Measurements from ENCODE around the gene CABS1.

CABS1 gene

DNA sequence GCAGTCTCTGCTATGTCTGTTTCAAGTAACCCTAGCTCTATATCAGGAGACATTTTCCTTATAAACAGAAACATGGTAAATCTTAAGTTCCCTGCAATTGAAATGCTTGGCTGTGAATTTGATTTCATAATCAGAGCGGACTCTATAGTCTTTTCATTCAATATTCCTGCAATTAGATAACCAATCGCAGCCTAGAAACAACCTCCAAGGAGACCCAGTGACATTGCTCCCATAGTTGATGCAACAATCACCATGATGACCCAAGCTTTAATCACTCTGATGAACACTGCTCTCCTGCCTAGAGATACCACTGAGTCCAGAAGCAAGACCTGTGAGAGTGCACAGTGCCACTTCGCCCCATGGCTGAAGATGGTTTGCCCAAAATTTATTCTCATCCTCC, at the start of gene CABS1:
Gene CABS1, plus strand, starts transcription at position 301 of the 400 bp plus-strand sequence. Its CDS starts 59 bp downstream, at position 360.
- DNase-seq: no peak

DNA sequence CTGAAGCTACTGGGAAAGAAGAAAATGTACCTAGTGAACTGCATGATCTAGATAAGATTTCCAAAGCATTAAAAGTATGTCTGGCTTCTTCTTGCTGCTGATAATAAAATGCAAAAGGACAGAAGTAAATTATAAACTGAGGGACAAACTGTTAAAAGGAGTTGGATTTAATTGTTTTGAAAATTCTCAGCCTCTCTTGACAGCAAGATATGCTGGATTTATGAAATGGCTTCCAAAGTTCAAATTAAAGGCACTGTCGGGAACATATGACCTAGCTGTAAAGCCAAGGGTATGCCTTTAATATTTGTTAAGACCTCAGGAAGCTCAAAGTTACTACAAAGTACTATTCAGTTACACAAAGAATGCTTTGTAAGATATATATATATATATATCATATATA, 46.1 kb upstream of the CABS1 start:
- no peak for DNase-seq

DNA sequence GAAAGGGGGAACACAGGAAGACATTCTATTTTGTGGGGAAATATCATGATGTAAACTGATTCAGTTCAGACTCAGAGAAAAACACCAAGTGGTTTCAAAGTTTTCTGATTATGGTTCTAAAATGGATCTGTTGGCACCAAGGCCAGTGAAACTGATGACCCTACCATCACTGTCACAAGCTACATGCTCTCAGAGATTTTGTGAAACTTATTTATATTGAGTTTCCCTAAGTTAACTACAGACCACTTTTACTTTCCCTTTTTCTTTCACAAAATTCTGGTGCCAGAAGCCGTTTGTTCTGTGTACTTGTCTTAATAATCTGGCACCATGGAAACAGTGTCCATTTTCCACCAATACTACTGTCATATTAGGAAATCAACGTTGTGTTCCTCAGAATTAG, 43.4 kb upstream of the CABS1 start:
- DNase-seq: no peak

DNA sequence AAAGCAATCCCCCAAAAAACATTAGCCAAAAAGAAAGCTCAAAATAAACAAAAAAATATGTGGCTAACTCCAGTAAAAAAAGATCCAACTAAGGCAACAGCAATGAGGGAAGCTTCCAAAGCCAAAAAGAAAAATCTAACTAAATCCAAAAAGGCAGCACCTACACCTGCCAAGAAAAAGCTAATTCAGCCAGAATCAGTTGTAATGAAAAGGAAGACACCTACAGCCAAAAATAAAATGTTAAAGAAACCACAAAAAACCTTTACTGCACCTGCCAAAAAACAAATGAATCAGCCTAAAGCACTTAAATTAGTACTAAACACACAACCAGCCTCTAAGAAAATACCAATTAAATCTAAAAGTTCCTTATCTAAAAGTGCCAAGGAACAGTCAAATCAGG, 37.2 kb upstream of the CABS1 start:
- DNase-seq: no peak

DNA sequence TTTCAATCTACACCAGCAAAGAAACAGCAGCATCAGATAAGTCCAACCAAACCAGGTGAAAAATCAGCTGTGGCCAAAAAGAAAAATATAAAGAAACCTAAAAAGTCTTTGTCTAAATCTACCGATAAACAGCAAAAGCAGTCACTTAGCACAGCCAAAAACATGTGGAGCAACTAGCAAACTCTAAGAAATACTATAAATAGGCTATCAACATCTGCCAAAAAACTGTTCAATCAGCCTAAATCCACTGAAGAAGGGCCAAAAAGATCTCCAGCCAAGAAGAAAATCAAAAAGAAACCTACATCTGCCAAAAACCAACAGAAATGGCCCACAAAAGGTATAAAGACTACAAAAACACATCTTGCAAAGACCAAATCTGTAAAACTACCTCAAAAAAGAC, 36.7 kb upstream of the CABS1 start:
- no peak for DNase-seq

DNA sequence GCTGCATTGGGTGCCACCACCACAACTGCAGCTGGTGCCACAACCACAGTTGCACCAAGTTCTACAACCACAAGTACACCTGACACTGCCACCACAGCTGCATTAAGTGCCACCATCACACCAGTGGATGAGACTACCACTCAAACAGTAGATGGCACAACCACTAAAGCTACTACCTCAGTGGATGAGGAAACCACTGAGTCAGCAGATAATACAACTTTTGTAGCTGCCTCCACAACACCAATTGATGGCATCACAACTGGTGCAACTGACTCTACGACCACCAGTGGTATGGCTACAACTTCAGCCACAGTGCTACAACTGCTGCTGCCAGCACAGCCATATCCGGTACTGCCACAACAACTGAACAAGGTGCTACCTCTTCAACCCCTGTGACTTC, 35.1 kb upstream of the CABS1 start:
- no peak for DNase-seq

DNA sequence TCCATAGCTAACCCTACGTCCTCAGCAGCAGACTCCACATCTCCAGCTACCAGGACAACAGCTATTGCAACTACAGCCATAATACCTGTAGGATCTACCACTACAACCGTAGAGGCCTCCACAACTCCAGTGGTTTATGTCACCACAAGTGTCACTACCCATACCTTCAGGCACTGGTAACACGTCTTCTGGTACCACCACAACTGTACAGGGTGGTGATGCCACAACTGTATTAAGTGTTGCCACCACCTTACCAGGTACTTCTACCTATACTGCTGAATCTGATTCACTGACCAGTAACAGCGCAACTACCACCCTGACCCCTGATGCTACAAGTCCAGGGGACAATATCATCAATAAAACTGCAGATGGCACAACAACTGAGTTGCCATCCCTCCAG, 34.6 kb upstream of the CABS1 start:
- no peak for DNase-seq

DNA sequence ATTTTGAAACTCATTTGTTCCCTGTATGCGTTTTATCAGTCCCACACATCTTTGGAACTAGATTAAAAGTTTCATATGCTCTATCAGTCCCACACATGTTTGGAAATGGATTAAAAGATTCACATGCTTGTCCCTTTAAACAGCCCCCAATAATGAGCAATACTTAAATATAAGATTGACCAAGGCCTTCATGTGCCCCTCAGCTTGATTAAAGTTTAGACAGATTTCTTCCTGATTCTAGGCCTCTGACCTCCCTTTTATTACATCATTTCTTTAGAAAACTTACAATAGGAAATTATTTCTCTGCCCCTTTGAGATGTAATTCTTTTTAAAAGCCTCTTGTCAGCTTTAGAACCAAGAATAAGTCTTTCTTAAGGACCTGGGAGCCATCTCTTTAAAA, 31.7 kb upstream of the CABS1 start:
- DNase-seq: no peak

DNA sequence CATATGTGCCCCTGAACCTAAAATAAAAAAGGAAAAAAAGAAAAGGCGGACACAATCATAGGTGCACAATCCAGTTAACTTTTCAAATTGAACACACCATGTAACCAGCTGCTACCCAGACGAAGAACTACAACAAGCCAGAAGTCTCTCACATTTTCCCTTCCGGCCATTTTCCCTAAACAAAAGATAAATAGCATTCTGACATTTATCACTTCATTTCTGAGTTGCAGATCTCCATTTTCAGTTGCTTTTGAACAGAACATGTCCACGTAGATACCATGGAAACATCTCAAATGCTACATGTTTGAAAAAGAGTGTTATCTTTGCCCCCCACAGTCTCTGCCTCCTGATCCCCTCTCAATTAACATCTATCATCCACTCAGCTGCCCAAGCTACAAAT, 29.2 kb upstream of the CABS1 start:
- DNase-seq: no peak

DNA sequence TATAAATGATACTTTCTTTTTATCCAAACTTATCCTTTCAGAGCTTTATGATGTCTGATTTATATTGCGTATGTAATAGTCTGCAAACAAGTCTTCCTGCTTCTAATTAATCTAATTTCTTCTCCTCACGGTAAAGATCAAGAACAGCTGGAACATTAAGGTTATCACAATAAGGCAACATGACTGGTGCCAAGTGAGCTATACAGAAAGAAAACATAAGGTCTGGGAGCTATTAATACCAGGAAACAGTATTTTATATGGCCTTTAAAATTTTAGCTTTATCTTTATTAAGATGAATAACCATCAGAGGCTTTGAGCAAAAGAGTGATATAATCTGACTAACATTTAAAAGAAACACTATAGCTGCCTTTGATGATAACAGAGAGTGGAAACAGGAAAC, 28.7 kb upstream of the CABS1 start:
- no peak for DNase-seq

DNA sequence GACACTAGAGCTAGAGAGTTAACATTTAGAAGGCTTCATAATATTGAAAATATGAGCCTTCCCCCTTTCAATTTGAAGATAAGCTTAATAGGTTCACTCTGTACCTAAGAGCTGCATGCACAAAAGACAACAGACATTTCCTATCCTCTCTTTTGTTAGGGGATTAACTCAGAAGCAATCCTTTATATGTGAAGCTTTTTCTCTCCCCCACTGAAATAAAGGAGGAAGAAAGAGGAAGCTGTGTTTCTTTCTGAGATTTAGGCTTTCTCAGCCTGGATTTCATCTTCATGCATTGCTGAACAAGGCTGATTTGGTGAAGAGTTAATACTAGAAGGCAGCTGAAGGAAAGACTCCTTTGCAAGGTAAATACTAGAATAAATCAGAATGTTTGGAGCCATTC, 21.0 kb upstream of the CABS1 start:
- DNase-seq: no peak

DNA sequence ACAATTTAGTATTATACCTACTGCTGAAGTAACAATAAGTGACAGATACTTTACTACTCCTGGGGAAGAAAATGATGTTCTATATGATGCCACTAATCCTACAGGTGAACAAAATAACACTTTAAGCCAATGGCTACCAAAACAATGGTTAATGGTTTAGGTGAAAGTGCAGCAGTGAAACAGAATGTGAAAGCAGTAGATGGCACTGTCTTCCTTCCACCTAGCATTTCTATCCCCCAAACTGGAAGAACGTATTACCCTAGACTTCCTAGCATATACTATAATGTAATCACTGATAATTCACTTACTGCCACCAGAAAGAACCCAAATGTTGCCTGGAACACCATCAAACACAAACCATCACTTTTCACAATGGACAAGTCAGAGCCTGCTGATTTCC, 18.9 kb upstream of the CABS1 start:
- DNase-seq: no peak

DNA sequence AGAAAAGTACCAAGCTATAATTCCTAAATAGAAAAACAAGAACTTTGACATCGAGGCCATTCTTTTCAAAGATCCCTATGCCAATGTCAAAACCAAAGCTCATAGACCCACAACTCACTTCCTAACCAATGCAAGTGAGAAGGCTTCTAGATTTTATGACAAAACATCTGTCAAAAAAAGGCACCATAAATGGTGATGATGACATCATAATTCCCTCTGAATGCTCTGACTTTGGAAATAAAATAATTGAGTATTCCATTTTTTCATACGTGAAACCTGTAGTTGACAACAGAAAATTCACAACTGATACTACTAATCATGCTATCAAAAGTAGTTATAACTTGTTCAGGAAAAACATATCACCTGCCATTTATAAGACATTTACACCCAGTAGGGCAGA, 8.7 kb upstream of the CABS1 start:
- no peak for DNase-seq

DNA sequence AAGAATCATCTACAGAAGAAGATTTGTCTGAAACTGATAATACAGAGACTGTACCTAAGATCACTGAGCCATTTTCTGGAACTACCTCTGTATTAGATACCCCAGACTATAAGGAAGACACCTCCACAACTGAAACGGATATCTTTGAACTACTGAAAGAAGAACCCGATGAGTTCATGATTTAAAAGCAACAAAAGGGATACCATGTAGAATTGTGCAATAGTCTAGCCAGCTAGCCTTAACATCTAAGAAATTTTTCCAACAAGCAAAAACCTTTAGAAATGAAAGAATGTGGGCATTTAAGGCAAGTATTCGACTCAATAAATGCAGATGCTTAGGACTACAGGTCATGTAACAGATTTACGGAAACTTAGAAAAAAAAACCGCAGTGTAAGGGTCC, 1.3 kb downstream of the CABS1 start:
- DNase-seq: no peak

DNA sequence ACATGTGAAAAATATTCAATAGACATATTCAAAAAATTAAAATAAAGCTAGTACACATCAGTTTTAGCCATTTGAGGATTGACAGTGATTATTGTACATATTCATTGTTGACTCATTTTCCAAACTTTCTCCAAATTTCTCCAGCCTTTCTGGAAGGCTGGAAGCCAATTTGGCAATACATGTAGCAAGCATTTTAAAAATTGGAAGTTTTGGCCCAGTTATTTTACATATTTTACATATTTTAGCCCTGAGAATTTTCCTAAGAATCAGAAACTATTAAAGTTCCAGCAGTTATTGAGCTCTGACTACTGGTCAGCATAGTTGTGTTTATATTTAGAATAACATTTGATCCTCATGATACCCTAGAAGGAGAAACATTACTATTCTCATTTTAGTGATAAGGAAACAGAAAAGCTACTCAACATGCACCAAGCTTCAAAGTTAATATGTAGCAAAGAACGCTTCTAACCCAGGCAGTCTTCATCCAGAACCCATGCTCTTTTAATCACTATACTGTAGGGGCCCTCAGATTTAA, 3.2 kb downstream of the CABS1 start:
- no peak for DNase-seq

DNA sequence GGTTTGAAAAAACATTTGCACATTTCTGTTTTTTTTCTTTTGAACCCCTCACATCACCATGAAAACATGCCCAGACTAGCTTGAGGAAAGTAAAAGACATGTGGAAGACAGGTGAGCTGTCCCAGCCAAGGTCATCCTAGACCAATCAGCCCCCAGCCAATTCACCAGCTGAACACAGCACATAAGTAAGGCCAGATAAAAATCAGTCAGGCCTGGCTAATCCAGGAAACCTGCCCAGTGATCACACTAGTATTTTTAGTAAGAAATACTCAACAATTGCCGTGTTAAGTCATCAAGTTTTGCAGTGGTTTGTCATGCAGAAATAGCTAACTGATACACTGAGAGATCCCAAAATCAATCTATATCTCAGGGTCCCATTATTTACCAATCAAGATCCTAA, 21.4 kb downstream of the CABS1 start:
- DNase-seq: no peak

DNA sequence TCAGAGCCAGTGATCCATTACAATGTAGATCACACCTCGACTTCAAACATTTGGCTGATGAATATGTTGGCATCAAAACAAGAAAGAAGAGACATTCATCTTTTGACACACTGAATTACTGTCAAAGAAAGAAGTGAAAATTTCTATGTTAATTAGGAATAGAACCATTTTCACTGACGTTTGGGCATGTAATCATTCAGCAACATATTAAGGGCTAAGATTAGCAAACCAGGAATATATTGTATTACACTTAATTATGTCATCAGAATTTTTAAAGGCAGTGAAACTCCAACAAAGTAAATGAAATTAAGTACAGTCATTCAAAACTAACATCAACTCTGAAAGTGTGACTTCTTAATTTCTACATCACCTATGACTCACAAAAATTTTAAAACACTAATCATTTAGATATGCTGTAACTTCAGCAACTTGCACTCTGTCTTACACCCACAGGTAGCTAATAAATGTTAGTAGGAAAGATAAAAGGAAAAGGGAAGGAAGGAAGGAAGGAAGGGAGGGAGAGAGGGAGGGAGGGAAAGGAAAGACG, 24.4 kb downstream of the CABS1 start:
- no peak for DNase-seq

DNA sequence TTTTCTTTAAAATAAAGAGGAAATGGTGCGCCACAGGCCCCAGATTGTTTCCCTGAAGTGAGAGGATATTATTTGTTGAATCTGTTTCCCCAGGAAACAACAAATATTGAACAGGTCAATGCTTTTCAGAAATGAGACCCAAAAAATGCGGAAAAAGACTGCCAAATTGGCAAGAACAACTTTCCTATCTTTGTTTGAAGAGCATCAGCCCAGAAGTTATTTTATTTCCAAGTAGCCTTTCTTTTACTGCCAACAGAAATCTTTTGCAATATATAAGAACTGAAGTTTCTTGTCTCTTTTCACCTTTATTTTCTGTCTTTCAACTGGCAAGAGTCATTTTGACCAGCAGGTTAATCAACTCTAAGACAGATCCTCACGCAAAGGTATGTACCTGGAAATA, 25.7 kb downstream of the CABS1 start, which contains the start of gene SMR3A:
Gene SMR3A, plus strand, starts transcription at position 301 of the 400 bp plus-strand sequence. CDS start 1,356 bp downstream, outside the sequence.
- DNase-seq: no peak

DNA sequence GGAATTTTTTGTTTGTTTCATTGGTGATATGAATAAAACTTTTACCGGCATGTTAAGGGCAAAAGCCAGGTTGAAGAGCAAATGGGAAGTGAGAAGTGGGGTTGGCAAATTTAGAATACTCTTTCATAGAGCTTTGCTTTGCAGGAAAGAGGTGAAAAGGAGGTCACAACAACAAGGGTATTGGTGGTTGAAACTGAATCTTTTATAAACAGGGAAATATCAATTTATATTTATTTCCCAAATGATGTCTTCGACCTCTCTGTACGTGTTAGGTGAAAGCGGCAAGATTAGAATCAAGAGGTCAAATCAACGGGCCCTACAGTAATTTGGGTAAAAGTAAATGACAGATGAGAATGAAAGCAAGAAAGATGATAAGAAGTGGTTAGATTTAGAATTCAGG, 29.2 kb downstream of the CABS1 start:
- no peak for DNase-seq

DNA sequence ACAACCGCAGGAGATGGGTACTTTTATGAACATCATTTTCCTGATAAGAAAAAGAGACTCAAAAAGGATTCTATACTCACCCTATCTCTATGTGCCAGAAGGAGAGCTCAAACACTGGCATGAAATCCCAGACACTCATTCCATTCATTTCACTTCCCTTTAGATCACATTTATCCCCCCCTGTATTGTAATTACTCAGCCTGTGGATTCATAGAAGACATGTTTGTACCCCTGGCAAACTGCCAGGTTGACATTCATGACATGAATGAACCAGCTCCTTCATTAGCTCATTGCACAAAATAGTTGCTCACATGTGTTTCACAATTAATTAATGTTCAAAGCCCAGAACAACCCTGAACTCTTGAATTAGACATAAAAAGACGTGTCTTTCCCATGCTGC, 30.7 kb downstream of the CABS1 start:
- DNase-seq: no peak

DNA sequence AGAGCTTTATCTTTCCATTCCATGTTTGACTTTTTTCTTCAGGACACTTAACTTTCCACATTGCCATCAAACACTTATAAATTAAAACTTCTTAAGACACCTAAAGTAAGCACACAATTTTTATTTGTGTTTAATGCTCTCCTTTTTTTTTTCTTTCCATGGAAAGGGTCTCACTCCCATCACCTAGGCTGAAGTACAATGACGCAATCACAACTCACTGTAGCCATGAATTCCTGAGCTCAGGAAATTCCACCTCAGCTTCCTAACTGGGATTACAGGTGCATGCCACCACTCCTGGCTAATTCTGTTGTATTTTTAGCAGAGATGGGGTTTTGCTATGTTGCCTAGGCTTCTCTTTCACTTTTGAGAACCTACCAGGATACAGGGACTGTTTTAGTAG, 33.0 kb downstream of the CABS1 start:
- DNase-seq: no peak

DNA sequence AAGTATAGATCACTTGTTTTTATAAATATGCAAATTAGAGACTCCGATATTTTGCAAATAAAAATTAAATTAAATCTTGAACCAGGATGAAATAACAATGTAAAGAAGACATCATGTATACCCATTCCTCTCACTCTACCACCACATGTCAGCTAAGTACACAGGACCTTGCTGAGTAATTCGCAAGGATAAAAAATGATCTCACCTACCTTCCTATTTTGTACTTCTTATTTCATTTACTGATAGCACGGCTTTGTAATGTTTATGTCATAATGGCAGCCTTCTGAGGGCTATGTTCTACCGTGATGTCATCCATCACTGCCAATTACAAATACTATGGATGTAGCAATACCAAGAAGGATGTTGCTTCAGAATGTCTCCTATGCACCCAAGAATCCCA, 37.2 kb downstream of the CABS1 start:
- no peak for DNase-seq

DNA sequence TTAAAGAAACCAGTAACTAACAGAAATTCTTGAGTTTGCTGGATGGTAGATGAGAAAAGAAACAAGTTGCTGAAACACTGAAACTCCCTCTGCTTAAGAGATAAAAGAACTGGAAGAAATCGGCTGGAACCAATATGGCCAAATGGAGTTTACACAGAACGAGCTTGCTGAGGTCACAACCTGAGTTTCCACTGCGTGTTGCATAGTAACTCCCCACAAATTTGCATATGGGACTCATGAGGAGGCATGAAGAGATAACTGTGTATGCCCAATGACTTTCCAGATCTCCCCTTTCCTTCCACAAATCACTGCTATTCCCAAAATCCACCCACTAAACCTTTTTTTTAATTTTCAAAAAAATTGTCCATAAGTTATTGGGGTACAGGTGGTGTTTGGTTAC, 38.0 kb downstream of the CABS1 start:
- no peak for DNase-seq

DNA sequence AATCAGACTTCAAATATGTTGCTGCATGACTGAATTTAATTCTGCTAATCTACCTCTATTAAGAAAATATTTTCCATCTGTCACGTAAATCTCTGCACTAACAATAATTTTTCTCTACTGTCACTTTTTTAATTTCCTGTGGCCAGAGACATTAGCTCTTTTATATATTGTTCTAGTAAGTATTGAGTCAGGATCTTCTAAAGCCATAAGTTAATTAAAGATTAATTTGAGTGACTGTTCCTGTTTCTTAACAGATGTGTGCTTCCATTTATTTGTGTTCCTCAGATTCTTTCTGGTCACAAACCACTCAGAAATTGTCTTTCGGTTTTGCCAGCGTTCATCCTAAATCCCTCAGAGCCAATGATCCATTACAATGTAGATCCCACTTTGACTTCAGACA, 45.8 kb downstream of the CABS1 start:
- no peak for DNase-seq

DNA sequence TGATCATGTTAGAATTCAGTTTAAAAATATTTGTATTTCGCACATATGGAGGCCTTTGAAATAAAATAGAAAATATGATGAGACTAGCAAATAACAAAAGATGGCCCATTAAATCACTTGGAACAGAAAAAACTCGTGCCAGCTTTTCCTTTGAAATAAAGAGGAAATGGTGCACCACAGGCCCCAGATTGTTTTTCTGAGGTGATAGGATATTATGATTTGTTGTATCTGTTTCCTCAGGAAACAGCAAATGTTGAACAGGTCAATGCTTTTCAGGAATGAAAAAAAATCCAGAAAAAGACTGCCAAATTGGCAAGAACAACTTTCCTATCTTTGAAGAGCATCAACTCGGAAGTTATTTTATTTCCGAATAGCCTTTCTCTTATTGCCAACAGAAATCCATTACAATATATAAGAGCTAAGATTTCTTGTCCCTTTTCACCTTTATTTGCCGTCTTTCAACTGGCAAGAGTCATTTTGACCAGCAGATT, 48.0 kb downstream of the CABS1 start, which contains the start of gene SMR3B:
Gene SMR3B, plus strand, starts transcription at position 441 of the 491 bp plus-strand sequence. CDS start 1,380 bp downstream, outside the sequence.
- DNase-seq: no peak
